HG03135 (cell line): ENCODE measurements around the gene NOS1AP.
"Not testable (repeated sequence)": the region's sequence is repeated elsewhere in the genome, so short reads cannot be mapped to it uniquely, and the experiment has no call there.

Experiments used
- ATAC-seq: cut with Tn5 transposase; IDR thresholded peaks from one replicate; pipeline ENCODE4 v1.9.1; 2021; ENCODE audit warnings: mild to moderate bottlenecking, moderate library complexity; ENCODE audit not compliant: unreplicated experiment

Gene NOS1AP

GRCh38 chr1:162323023-162323422, 253.5 kb downstream of the NOS1AP start:
- no peak for ATAC-seq

GRCh38 chr1:162324396-162324795, 254.9 kb downstream of the NOS1AP start:
- ATAC-seq = no peak

- ATAC-seq = no peak
These were observed 257.1 kb downstream of the NOS1AP start for GRCh38 chr1:162326559-162326958.

GRCh38 chr1:162327144-162327787, 257.8 kb downstream of the NOS1AP start:
- ATAC-seq = no peak

GRCh38 chr1:162327788-162328165, 258.3 kb downstream of the NOS1AP start:
- no peak for ATAC-seq

GRCh38 chr1:162328512-162328911, 259.0 kb downstream of the NOS1AP start:
- no peak for ATAC-seq

- ATAC-seq = no peak
These were observed 260.3 kb downstream of the NOS1AP start for GRCh38 chr1:162329826-162330225.

GRCh38 chr1:162333991-162334390, 264.5 kb downstream of the NOS1AP start:
- ATAC-seq = no peak

GRCh38 chr1:162335126-162335525, 265.6 kb downstream of the NOS1AP start:
- no peak for ATAC-seq

GRCh38 chr1:162336621-162337285, 267.3 kb downstream of the NOS1AP start:
- no peak for ATAC-seq

- no peak for ATAC-seq
These were observed 273.0 kb downstream of the NOS1AP start for GRCh38 chr1:162342452-162342983.

- no peak for ATAC-seq
These were observed 274.0 kb downstream of the NOS1AP start for GRCh38 chr1:162343470-162343869.

GRCh38 chr1:162347281-162347680, 277.8 kb downstream of the NOS1AP start:
- no peak for ATAC-seq

- no peak for ATAC-seq
These were observed 280.3 kb downstream of the NOS1AP start for GRCh38 chr1:162349635-162350330.

- ATAC-seq = no peak
These were observed 281.9 kb downstream of the NOS1AP start for GRCh38 chr1:162351246-162351842.

- not testable (repeated sequence) for ATAC-seq
These were observed 282.4 kb downstream of the NOS1AP start for GRCh38 chr1:162351874-162352273.

- no peak for ATAC-seq
These were observed 283.6 kb downstream of the NOS1AP start for GRCh38 chr1:162353078-162353477.

- ATAC-seq = no peak
These were observed 284.2 kb downstream of the NOS1AP start for GRCh38 chr1:162353702-162354101.

- ATAC-seq = no peak
These were observed 288.3 kb downstream of the NOS1AP start for GRCh38 chr1:162357681-162358266.

- ATAC-seq = no peak
These were observed 289.4 kb downstream of the NOS1AP start for GRCh38 chr1:162358928-162359327.
